UCSD-AML1 (cell line): Measurements from ENCODE around the gene POGLUT2.

Experiments used
- DNase-seq: peaks from one replicate; lab custom pipeline; 2025; ENCODE audit not compliant: unreplicated experiment; lab: John Stamatoyannopoulos, UW

The POGLUT2 gene

DNA sequence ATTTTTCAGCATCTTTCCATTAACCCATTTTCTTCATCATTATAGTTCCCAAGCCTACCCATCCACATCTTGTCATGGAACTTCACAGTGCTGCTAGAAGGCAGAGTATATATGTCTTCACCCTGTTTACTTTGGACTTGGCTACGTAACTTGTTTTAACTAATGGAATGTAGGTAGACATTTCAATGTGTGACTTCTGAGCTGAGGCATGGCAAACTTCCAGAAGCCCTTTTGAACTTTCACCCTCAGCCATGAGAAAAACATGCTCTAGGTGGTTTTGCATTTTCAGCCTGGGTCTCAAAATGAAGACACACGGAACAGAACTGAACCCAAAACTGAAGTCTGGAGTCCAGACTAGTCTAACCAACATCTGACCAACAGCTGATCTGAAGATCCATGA lies 28.3 kb downstream of the POGLUT2 start:
- DNase-seq = no peak

- no peak for DNase-seq
These were observed 29.1 kb downstream of the POGLUT2 start for GRCh38 chr13:102769679-102770078.

DNA sequence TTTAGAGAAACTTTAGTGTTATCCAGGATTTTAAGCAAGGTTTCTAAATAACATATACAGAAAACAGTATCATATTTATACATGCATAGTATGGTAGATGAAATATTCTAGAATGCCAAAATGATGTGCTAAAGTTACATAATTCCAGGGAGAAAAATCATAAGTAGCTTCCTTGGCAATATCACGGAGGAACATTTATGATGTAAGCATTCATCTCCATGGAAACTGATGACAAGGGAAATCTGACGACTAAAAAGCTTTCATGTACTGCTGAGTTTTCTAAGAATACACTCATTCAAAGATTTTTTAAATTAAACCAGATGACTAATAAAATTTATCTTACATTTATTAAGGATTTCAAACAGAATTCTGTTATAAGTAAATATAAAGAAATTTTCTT lies 29.9 kb downstream of the POGLUT2 start:
- no peak for DNase-seq

DNA sequence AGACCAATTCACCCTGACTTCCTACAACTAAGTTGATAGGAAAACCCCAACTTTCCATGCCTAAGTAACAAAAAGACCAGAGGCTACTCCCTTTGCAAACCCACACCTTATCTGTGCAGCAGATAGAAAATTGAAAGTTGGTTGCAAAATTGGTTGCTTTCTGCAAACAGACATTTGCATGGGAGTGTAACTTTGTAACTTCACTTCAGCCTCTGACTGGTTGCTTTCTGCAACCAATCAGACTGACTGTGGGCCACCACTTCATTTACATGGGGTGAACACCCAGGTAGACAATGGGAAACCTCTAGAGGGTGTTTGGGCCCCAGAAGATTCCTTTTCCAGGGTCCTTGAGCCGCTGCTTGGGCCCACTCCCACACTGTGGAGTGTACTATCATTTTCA lies 35.0 kb downstream of the POGLUT2 start:
- no peak for DNase-seq

DNA sequence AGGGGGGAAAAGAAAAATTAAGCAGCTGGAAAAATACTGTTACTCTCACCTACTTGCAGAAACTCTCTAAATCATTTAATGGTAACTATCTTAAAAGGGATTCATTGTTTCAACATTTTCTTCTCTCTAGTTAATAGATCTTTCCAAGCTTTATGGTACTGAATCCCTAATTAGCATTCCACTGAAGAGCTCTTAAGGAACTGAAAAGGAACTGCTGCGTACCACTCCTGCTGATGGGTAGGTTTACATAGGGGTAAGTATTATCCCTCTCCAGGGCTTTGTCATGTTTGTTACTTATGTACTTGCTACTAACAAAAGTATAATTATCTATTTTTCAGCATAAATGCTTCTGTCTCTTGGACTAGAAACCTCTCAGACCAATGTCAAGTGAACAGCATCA lies 37.7 kb downstream of the POGLUT2 start:
- DNase-seq = no peak

GRCh38 chr13:102758842-102759241 lies 39.9 kb downstream of the POGLUT2 start:
- DNase-seq = no peak

GRCh38 chr13:102757006-102757405 lies 41.8 kb downstream of the POGLUT2 start:
- DNase-seq = no peak

DNA sequence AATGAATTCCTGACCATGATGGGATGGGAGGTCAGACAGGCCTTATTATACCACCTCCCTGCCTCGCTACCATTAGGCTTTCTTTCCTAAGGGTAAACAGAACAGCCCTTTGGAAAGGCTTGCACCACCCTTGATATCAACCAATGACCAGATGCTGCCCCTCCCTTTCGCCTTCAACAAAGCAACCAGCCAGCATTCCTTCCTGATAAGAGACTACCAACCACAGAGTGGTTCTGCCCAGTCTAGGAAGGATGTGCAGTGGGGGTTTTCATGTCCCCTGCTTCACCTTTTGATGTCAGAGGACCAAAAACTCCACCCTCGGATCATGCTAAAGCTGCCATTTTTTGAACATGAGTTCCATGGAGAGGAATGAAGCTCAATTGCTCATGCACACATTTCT lies 46.9 kb downstream of the POGLUT2 start:
- DNase-seq = no peak

GRCh38 chr13:102742506-102742905 lies 56.3 kb downstream of the POGLUT2 start:
- DNase-seq = no peak

DNA sequence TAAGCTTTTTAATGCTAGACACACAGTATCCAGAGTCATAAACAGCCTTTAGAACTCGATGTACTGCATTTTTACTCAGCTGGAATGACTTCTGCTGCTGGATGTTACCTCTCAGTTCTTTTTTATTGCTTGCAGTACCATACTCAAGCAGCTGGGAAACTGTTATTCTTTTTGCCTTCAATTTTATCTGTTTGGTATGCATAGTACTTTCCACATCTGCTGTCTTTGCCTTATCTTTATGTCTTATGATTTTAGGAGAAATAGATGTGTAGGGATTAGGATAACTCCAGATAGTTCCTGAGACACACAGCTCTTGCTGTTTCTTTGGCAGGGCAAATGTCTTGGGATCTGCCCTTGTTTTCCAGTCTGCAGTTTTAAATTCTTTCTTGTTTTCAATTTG lies 56.7 kb downstream of the POGLUT2 start:
- DNase-seq = no peak
